Measurements from ENCODE around the gene DEFB131A.
"Not testable (repeated sequence)": the region's sequence is repeated elsewhere in the genome, so short reads cannot be mapped to it uniquely, and the experiment has no call there.

Gene DEFB131A

DNA sequence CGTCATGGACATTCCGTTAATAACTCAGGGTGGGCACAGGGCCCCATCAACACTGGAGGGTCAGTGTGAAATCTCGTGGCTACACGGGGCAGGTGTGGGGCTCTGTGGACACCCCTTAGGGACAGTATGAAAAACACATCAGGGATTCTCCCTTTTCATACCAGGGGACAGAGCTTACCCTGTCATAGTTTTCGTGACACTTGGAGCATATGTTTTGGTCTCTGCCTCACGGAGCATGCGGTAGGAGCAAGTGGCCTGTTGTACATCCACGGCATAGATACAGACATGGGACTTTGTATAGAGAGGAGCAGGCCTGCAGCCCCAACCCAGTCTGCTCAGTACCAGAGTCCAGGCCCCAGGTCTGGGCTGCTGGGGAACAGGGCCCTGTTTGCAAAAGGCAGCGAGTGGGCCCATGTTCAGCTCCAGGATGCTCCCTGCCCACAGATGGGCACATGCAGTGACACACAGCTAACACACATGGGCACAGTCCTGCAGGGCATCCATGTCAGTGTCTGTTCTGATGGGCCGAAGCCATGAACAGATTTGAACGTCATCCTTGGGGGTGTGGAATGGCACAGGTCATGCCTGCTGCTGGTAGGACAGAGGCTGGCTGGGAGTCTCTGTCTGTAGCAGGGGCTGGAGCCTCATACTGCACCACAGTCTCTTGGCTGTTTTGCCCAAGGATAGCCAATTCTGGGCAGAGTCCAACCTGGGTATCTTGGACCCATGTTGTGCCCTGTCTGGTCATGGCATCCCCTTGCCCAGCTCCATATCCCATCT lies 50.2 kb downstream of the DEFB131A start:
- not testable (repeated sequence) for DNase-seq (ENCODE audit: low read depth in 2 of 2)

GRCh38 chr4:9495443-9495842 lies 51.2 kb downstream of the DEFB131A start:
- peak; percentile 70 to 78 for DNase-seq (ENCODE audit: low read depth in 2 of 2)

- not testable (repeated sequence) for DNase-seq (ENCODE audit: low read depth in 2 of 2)
These were observed 53.6 kb downstream of the DEFB131A start for GRCh38 chr4:9497575-9498467.

- DNase-seq (ENCODE audit: low read depth in 2 of 2), result not testable (repeated sequence)
These were observed 54.3 kb downstream of the DEFB131A start for GRCh38 chr4:9498468-9499040.

- DNase-seq (ENCODE audit: low read depth in 2 of 2), result not testable (repeated sequence)
These were observed 55.8 kb downstream of the DEFB131A start for GRCh38 chr4:9499974-9500487.
